ENCODE data around the gene PEX6.

GRCh38 chr6:42937548-42938427 lies 41.2 kb downstream of the PEX6 start:
- TF ChIP-seq YY1 (IDR thresholded peaks at IDR 0.05; ENCODE audit: insufficient read depth, insufficient read length) (no peak), ZNF274 (IDR thresholded peaks at IDR 0.05; ENCODE audit: low read depth, low read length) (no peak)
